ENCODE results near the gene EME2. TPM values are rescaled to one million over a fixed set of nuclear protein-coding genes. Genes with fewer than 3 reads are reported as not detected.

Gene EME2
- total and polyA plus RNA-seq, 2 of the 13 experiments (the other 11 are each of a cell fraction or from before 2014, with no cell fraction given), result 4.4 to 7.6 TPM

GRCh38 chr16:1773703-1774447 lies 1.3 kb downstream of the EME2 start:
- peaks cover 6 to 21% of the 10 kb centered on the region in 2 experiments; a peak in 4 of 5 replicates for H3K36me3 ChIP-seq (replicated peaks in 1 of 2; ENCODE audit: control insufficient read depth in 1 of 2, insufficient read depth in 2 of 2, low read length in 2 of 2)
- no peak overlapping the region for H2AFZ ChIP-seq (ENCODE audit: low read length)
- POLR2A ChIA-PET, result interaction anchor here (0.8 to 3.8 kb wide), 4 partner anchors 9 to 54 kb away, joined by 3 to 23 read pairs (median 7); partner anchors contain the start of genes FAHD1, IGFALS, NUBP2 and SPSB3
- peak overlapping the region; percentile 99 for H3K9ac ChIP-seq (ENCODE audit: insufficient read depth, low read depth, low read length)
- no peaks in the 10 kb centered on the region for H4K20me1 ChIP-seq (ENCODE audit: insufficient read depth, low read length)
- intact Hi-C loops (cut with micrococcal nuclease; ENCODE audit: unreplicated experiment) (loop anchor here (5.0 kb wide), 1 partner anchor 38 kb away; no protein-coding TSS in a partner anchor), in situ Hi-C loops (cut with HindIII; ENCODE audit: extremely low pct_ligation_motif_present, low pct_unique_long_range_greater_than_20kb) (no loop called here)
- DNase-seq (ENCODE audit: low spot score) (no peak), ATAC-seq (peak; percentile 1), FAIRE-seq (no peak)
- H3K4me1 ChIP-seq (ENCODE audit: insufficient read depth, low read length), result peaks cover 12% of the 10 kb centered on the region
- peak overlapping the region; percentile 91 for H3K4me2 ChIP-seq (ENCODE audit: low read depth, low read length)
- BruUV-seq (replicated peaks), result no TSS peak
- H3K27me3 ChIP-seq (ENCODE audit: control insufficient read depth in 1 of 2, insufficient read depth in 2 of 2, low read length in 2 of 2), result no peaks in the 10 kb centered on the region; a peak in 2 of 5 replicates
- peak overlapping the region; percentile 90 for H3K27ac ChIP-seq (ENCODE audit: extremely low read length, insufficient read depth, low read length)
- no peaks in the 10 kb centered on the region for H3K9me3 ChIP-seq (ENCODE audit: low read length)
- CTCF ChIA-PET (ENCODE audit: low intra/inter-chr PET ratio, low total read pairs), result interaction anchor here (1.8 to 2.2 kb wide), 2 partner anchors 39 to 50 kb away, joined by 9 to 11 read pairs; no protein-coding TSS in a partner anchor
- no CpG with 5 or more reads among the region's 45 CpGs for WGBS (ENCODE audit: low lambda C conversion rate)
- peaks cover 30% of the 10 kb centered on the region for H3K79me2 ChIP-seq (ENCODE audit: insufficient read depth, low read length)
- peak overlapping the region; percentile 94 to 96 (median 95) for H3K4me3 ChIP-seq (replicated peaks in 1 of 3; ENCODE audit: insufficient read depth in 1 of 3, low read depth in 2 of 3, low read length in 3 of 3)
- TF ChIP-seq ZBTB25 (CRISPR knock-in tag; IDR thresholded peaks at IDR 0.05) (no peak), ZNF274 (CRISPR knock-in tag; IDR thresholded peaks at IDR 0.05) (0 out of 2 replicates have a peak, but pooled peaks have one; percentile 28), ZNF670 (CRISPR knock-in tag; IDR thresholded peaks at IDR 0.05; ENCODE audit: borderline replicate concordance) (0 out of 2 replicates have a peak, but pooled peaks have one; percentile 6), HES4 (CRISPR knock-in tag; IDR thresholded peaks at IDR 0.05; ENCODE audit: borderline replicate concordance) (peak; percentile 55; the same call in 1 of the 2 replicates), TRIM24 (CRISPR knock-in tag; IDR thresholded peaks at IDR 0.05) (0 out of 2 replicates have a peak, but pooled peaks have one; percentile 53), ZNF576 (CRISPR knock-in tag; IDR thresholded peaks at IDR 0.05) (peak; percentile 49; the same call in 1 of the 2 replicates), NFKB2 (CRISPR knock-in tag; IDR thresholded peaks at IDR 0.05; ENCODE audit: borderline replicate concordance) (0 out of 2 replicates have a peak, but pooled peaks have one; percentile 3), AGO2 (optimal IDR thresholded peaks at IDR 0.05; ENCODE audit: low read depth, low read length) (peak; percentile 7), ZNF781 (CRISPR knock-in tag; IDR thresholded peaks at IDR 0.05; ENCODE audit: borderline replicate concordance, not compliant biosample characterization) (no peak), HDAC1 (CRISPR knock-in tag; IDR thresholded peaks at IDR 0.05) (peak; percentile 8; the same call in 1 of the 2 replicates), HOXA7 (CRISPR knock-in tag; IDR thresholded peaks at IDR 0.05) (no peak), ZNF776 (CRISPR knock-in tag; IDR thresholded peaks at IDR 0.05) (peak; percentile 42), KDM2A (CRISPR knock-in tag; IDR thresholded peaks at IDR 0.05; ENCODE audit: borderline replicate concordance, low read depth) (peak; percentile 29; the same call in 1 of the 2 replicates), SOX6 (IDR thresholded peaks at IDR 0.05) (no peak), SOX6 (CRISPR knock-in tag; IDR thresholded peaks at IDR 0.05) (peak; percentile 6; the same call in 1 of the 2 replicates), ZNF18 (CRISPR knock-in tag; IDR thresholded peaks at IDR 0.05; ENCODE audit: insufficient replicate concordance) (peak; percentile 32), ZNF879 (CRISPR knock-in tag; IDR thresholded peaks at IDR 0.05) (0 out of 2 replicates have a peak, but pooled peaks have one; percentile 0), ZNF598 (CRISPR knock-in tag; IDR thresholded peaks at IDR 0.05; ENCODE audit: borderline replicate concordance) (peak; percentile 54; the same call in 1 of the 2 replicates), ZEB1 (IDR thresholded peaks at IDR 0.05; ENCODE audit: insufficient replicate concordance, low read depth) (no peak), NCOA1 (CRISPR knock-in tag; IDR thresholded peaks at IDR 0.05) (0 out of 2 replicates have a peak, but pooled peaks have one; percentile 9), ZBTB8A (CRISPR knock-in tag; IDR thresholded peaks at IDR 0.05; ENCODE audit: borderline replicate concordance, low read depth) (no peak)

Data from HepG2 (cell line).